ENCODE measurements around the gene PGA4.

Gene PGA4

DNA sequence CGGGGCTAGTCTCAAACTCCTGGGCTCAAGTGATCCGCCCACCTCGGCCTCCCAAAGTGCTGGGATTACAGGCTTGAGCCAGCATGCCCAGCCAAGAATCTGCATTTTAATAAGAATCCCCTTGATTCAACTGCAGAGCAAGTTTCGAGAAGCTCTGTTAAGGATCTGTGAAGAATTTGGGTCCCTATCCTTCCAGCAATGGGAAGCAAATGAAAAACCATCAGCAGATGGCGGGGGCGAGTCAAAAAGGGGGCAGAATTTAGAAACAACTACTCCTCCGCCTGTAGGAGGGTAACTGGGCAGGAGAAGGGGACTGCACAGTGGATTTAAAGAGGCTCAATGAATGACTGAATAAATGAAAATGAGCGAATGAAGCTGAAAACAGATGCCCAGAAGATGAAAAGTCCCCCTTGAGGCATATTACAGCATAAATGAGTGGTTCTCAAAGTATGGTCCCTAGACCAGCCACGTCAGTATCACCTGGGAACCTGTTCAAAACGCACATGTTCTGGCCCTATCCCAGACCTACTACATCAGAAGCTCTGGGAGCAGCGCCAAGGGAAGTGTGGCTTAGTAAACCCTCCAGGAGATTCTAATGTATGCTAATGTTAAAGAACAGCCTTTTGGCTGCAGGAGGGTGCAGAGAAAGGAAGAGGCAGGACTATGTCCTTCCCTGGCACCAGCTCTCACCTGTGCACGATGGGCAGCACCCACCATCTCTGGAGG, 58.0 kb downstream of the PGA4 start:
- DNase-seq (ENCODE audit: low read depth): no peak

DNA sequence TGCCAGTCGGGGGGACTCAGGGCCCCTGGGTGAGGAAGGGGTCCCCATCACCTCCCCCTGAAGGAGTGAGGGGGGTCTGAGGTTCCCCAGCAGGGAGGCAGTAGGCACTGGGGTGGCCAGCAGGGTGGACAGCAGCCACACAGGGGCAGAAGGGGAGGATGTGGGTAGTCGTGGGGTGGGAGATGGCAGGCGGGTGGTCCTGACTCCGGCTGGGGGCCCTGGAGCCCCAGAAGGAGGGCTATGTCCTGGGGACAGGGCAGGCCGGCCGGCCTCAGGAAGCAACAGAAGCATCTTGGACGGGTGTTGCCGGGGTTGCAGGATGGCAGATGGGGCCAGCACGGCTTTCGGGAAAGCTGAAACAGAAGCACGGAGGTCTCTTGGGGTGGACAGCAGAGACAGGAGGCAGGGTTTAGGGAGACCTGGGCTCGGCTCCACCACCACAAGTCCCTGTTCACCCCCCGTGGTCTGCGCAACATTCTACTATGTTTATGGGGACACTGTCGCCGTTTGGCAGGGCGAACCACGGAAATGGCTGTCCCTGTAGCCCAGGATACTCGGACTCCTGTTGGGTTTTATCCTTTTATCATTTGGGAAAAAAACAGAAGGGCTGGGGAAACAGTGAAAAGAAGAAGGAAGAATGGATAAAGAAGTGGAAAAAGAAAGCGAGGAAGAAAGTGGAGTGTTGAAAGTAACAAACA, 58.9 kb downstream of the PGA4 start:
- no peak for DNase-seq (ENCODE audit: low read depth)
